Measurements from ENCODE around the gene GORASP2. TPM values are rescaled to one million over a fixed set of nuclear protein-coding genes. Genes with fewer than 3 reads are reported as not detected.

The GORASP2 gene
- total RNA-seq, 1 experiment from 2014 or later, result 87.9 TPM

- Histone ChIP-seq H3K36me3 (ENCODE audit: control insufficient read depth in 1 of 2, insufficient read depth in 2 of 2, low read length in 2 of 2) (peaks cover 9 to 10% of the 10 kb centered on the region in 2 experiments; a peak in 1 of 4 replicates), H2AFZ (ENCODE audit: low read depth, low read length, poor library complexity, severe bottlenecking) (no peak overlapping the region), H3K4me2 (ENCODE audit: low read length) (no peak overlapping the region), H3K9me3 (ENCODE audit: control insufficient read depth in 1 of 2, insufficient read depth in 1 of 2, low read depth in 1 of 2, low read length in 2 of 2) (no peaks in the 10 kb centered on the region), H3K27ac (ENCODE audit: low read depth, low read length) (no peak overlapping the region), H3K27me3 (ENCODE audit: insufficient read depth, low read length) (no peaks in the 10 kb centered on the region), H3K9me2 (ENCODE audit: insufficient read depth) (no peaks in the 10 kb centered on the region), H3K79me2 (ENCODE audit: insufficient read depth, low read length) (no peaks in the 10 kb centered on the region), H3K4me1 (ENCODE audit: control insufficient read depth in 1 of 2, insufficient read depth in 2 of 2, low read length in 2 of 2) (no peaks in the 10 kb centered on the region), H3K4me3 (replicated peaks in 1 of 2; ENCODE audit: low read depth in 1 of 2, low read length in 2 of 2) (no peak overlapping the region), H4K20me1 (ENCODE audit: insufficient read depth) (no peaks in the 10 kb centered on the region), H3K9ac (ENCODE audit: low read length) (no peak overlapping the region)
- ChIA-PET CTCF (no interaction called here), RAD21 (ENCODE audit: low non-redundant PET in 1 of 2, low total read pairs in 2 of 2, uncharacterized antibody in 2 of 2, unreplicated experiment in 2 of 2) (no interaction called here), POLR2A (no interaction called here)
- TF ChIP-seq POLR2A (IDR thresholded peaks at IDR 0.05; ENCODE audit: borderline replicate concordance, extremely low read depth, insufficient read depth, insufficient read length), result no peak
- ATAC-seq, result no peak
- intact Hi-C loops (cut with micrococcal nuclease), result no loop called here
- BruUV-seq (replicated peaks), result no TSS peak
- DNase-seq (ENCODE audit: low read depth, low spot score), result no peak
Measured at GRCh38 chr2:171009386-171009785, 80.3 kb downstream of the GORASP2 start.

GRCh38 chr2:171013851-171014250 is 84.8 kb downstream of the GORASP2 start:
- no peak overlapping the region for H3K4me2 ChIP-seq (ENCODE audit: low read length)
- no peaks in the 10 kb centered on the region for H3K9me3 ChIP-seq (ENCODE audit: control insufficient read depth in 1 of 2, insufficient read depth in 1 of 2, low read depth in 1 of 2, low read length in 2 of 2)
- no peaks in the 10 kb centered on the region for H3K4me1 ChIP-seq (ENCODE audit: control insufficient read depth in 1 of 2, insufficient read depth in 2 of 2, low read length in 2 of 2)
- H3K4me3 ChIP-seq (replicated peaks in 1 of 2; ENCODE audit: low read depth in 1 of 2, low read length in 2 of 2), result no peak overlapping the region
- H4K20me1 ChIP-seq (ENCODE audit: insufficient read depth), result no peaks in the 10 kb centered on the region
- H3K9me2 ChIP-seq (ENCODE audit: insufficient read depth), result no peaks in the 10 kb centered on the region
- H3K27me3 ChIP-seq (ENCODE audit: insufficient read depth, low read length), result no peaks in the 10 kb centered on the region
- ChIA-PET POLR2A (no interaction called here), RAD21 (ENCODE audit: low non-redundant PET in 1 of 2, low total read pairs in 2 of 2, uncharacterized antibody in 2 of 2, unreplicated experiment in 2 of 2) (no interaction called here), CTCF (no interaction called here)
- H3K27ac ChIP-seq (ENCODE audit: low read depth, low read length), result no peak overlapping the region
- H3K79me2 ChIP-seq (ENCODE audit: insufficient read depth, low read length), result no peaks in the 10 kb centered on the region; the same call in 1 of the 2 replicates
- peaks cover 5 to 6% of the 10 kb centered on the region in 2 experiments; a peak in 1 of 4 replicates for H3K36me3 ChIP-seq (ENCODE audit: control insufficient read depth in 1 of 2, insufficient read depth in 2 of 2, low read length in 2 of 2)
- BruUV-seq (replicated peaks), result no TSS peak
- H3K9ac ChIP-seq (ENCODE audit: low read length), result no peak overlapping the region
- ATAC-seq (no peak), DNase-seq (ENCODE audit: low read depth, low spot score) (no peak)
- intact Hi-C loops (cut with micrococcal nuclease), result no loop called here
- no peak overlapping the region for H2AFZ ChIP-seq (ENCODE audit: low read depth, low read length, poor library complexity, severe bottlenecking)
- TF ChIP-seq ATF3 (IDR thresholded peaks at IDR 0.05) (no peak), ZNF274 (IDR thresholded peaks at IDR 0.05; ENCODE audit: low read depth, low read length) (no peak), REST (IDR thresholded peaks at IDR 0.05; ENCODE audit: low read depth) (no peak), CTCF (IDR thresholded peaks at IDR 0.05 in 2 of 3, conservative IDR thresholded peaks at IDR 0.05 in 1 of 3; ENCODE audit: borderline replicate concordance in 1 of 3, insufficient read depth in 1 of 3, low read depth in 2 of 3, low read length in 2 of 3) (no peak), TCF7L2 (IDR thresholded peaks at IDR 0.05; ENCODE audit: borderline replicate concordance, extremely low read depth, insufficient read depth, insufficient read length) (no peak), YY1 (IDR thresholded peaks at IDR 0.05; ENCODE audit: extremely low read depth, insufficient replicate concordance, low read depth, low read length) (no peak), POLR2A (IDR thresholded peaks at IDR 0.05; ENCODE audit: borderline replicate concordance, extremely low read depth, insufficient read depth, insufficient read length) (no peak), SP1 (IDR thresholded peaks at IDR 0.05; ENCODE audit: low read depth) (no peak), EZH2 (IDR thresholded peaks at IDR 0.05) (no peak), RAD21 (IDR thresholded peaks at IDR 0.05; ENCODE audit: low read depth) (no peak), POLR2AphosphoS5 (IDR thresholded peaks at IDR 0.05; ENCODE audit: low read depth, low read length) (no peak), CBX3 (IDR thresholded peaks at IDR 0.05; ENCODE audit: low read depth) (no peak), JUND (IDR thresholded peaks at IDR 0.05) (no peak), ELF1 (IDR thresholded peaks at IDR 0.05; ENCODE audit: borderline replicate concordance, low read depth) (no peak), FOSL1 (IDR thresholded peaks at IDR 0.05; ENCODE audit: low read depth) (no peak), CEBPB (IDR thresholded peaks at IDR 0.05; ENCODE audit: low read depth) (no peak), MAX (IDR thresholded peaks at IDR 0.05) (no peak)
